Gastroesophageal sphincter (tissue), 4 donors: ENCODE data around the gene ITPR2. TPM values are rescaled to one million over a fixed set of nuclear protein-coding genes. Genes with fewer than 3 reads are reported as not detected.

Experiments used
- ATAC-seq: fragments of 150-250 bp; one replicate; pipeline ENCODE4 v1.9.1; 2016; ENCODE audit warnings: mild to moderate bottlenecking, moderate library complexity
- H3K27ac ChIP-seq, 4 donors: fragments of 200-600 bp; sonication (generic) in 3 of 4; 1 replicate in 3 of 4; 2 replicates in 1 of 4; pipeline ENCODE4 v1.5.1; 2016 to 2019
- H3K27me3 ChIP-seq: fragments of 200-600 bp; sonication (generic); one replicate; pipeline ENCODE4 v1.5.1; 2019
- H3K36me3 ChIP-seq, 2 donors: fragments of 200-600 bp; sonication (generic); one replicate each; pipeline ENCODE4 v1.5.1; 2019; ENCODE audit warnings: control low read depth in 1 of 2
- H3K4me1 ChIP-seq, 3 donors: fragments of 200-600 bp; sonication (generic); 1 replicate in 2 of 3; 2 replicates in 1 of 3; pipeline ENCODE4 v1.5.1; 2016 to 2019; ENCODE audit warnings: control low read depth in 2 of 3
- H3K4me3 ChIP-seq, 2 donors: fragments of 200-600 bp; sonication (generic); one replicate each; pipeline ENCODE4 v1.5.1; 2019; ENCODE audit warnings: mild to moderate bottlenecking in 1 of 2, moderate library complexity in 1 of 2
- H3K9me3 ChIP-seq, 3 donors: fragments of 200-600 bp; sonication (generic); one replicate each; pipeline ENCODE4 v1.5.1; 2017 to 2019; ENCODE audit warnings: control low read depth in 2 of 3
- EP300 ChIP-seq: sonication (generic); formaldehyde crosslinking; IDR thresholded peaks from one replicate; pipeline ENCODE4 v1.6.1; 2017; ENCODE audit warnings: antibody characterized with exemption, mild to moderate bottlenecking
- POLR2A ChIP-seq, 2 donors: fragments of 450-650 bp; IDR thresholded peaks; one replicate each; pipeline ENCODE4 v1.6.1; 2017; ENCODE audit warnings: antibody characterized with exemption in 2 of 2, mild to moderate bottlenecking in 2 of 2, moderate library complexity in 1 of 2
- POLR2AphosphoS5 ChIP-seq: sonication (generic); formaldehyde crosslinking; IDR thresholded peaks from one replicate; pipeline ENCODE4 v1.6.1; 2017; ENCODE audit warnings: antibody characterized with exemption
- WGBS, 2 donors: methylation state at CpG; one replicate each; pipeline ENCODE4 v1.1.5; 2018; ENCODE audit warnings: low coverage in 1 of 2; 5-methylcytosine and 5-hydroxymethylcytosine counted together
- total RNA-seq, 4 donors: library from RNA; depleted of rRNA; stranded (reverse); fragments of >200 nt; gene quantifications; one replicate each; pipeline ENCODE4 v1.1.0, GENCODE V29; 2016
- TF ChIP-seq, protein P1 (sequence below), 4 experiments: fragments of 200-600 bp in 2 of 4; fragments of 450-650 bp in 2 of 4; sonication (generic) in 1 of 4; IDR thresholded peaks; one replicate each; pipeline ENCODE4 v1.5.1; 2017 to 2019; ENCODE audit warnings: antibody characterized with exemption in 4 of 4, mild to moderate bottlenecking in 2 of 4, moderate library complexity in 2 of 4

Gene ITPR2
- total RNA-seq, 4 donors from 2014 or later, result 30.8 to 63.0 (median 44.4) TPM

DNA sequence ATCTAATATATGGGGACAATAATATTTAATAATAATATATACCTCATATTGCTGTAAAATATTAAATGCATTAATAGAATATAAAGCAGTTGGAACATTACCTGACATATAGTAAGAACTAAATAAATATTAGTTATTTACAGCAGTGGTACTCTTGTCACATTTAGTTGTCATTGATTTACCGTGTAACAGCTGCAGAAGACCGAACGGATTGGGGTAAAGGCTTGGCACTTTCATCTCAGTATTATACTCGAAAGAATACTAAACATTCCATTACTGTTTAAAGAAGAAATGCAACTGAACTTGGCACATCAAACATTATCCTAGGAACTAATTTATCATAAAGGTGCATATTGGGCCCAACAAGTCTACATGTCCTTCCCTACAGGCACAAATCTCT, 61.1 kb downstream of the ITPR2 start:
- no peak for TF ChIP-seq POLR2A (IDR thresholded peaks at IDR 0.05)
- TF ChIP-seq, protein P1, sequence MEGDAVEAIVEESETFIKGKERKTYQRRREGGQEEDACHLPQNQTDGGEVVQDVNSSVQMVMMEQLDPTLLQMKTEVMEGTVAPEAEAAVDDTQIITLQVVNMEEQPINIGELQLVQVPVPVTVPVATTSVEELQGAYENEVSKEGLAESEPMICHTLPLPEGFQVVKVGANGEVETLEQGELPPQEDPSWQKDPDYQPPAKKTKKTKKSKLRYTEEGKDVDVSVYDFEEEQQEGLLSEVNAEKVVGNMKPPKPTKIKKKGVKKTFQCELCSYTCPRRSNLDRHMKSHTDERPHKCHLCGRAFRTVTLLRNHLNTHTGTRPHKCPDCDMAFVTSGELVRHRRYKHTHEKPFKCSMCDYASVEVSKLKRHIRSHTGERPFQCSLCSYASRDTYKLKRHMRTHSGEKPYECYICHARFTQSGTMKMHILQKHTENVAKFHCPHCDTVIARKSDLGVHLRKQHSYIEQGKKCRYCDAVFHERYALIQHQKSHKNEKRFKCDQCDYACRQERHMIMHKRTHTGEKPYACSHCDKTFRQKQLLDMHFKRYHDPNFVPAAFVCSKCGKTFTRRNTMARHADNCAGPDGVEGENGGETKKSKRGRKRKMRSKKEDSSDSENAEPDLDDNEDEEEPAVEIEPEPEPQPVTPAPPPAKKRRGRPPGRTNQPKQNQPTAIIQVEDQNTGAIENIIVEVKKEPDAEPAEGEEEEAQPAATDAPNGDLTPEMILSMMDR (IDR thresholded peaks at IDR 0.05), result no peak
- WGBS, 2 donors, result 82 to 90% methylated on average over 4 of the region's 4 CpGs
- no peak for ATAC-seq
- Histone ChIP-seq H3K27me3 (no peaks in the 10 kb centered on the region), H3K36me3 (no peaks in the 10 kb centered on the region), H3K9me3 (peaks cover 0 to 10% (median 0%) of the 10 kb centered on the region in 3 donors), H3K4me1 (no peaks in the 10 kb centered on the region), H3K4me3 (no peak overlapping the region), H3K27ac (no peak overlapping the region)

DNA sequence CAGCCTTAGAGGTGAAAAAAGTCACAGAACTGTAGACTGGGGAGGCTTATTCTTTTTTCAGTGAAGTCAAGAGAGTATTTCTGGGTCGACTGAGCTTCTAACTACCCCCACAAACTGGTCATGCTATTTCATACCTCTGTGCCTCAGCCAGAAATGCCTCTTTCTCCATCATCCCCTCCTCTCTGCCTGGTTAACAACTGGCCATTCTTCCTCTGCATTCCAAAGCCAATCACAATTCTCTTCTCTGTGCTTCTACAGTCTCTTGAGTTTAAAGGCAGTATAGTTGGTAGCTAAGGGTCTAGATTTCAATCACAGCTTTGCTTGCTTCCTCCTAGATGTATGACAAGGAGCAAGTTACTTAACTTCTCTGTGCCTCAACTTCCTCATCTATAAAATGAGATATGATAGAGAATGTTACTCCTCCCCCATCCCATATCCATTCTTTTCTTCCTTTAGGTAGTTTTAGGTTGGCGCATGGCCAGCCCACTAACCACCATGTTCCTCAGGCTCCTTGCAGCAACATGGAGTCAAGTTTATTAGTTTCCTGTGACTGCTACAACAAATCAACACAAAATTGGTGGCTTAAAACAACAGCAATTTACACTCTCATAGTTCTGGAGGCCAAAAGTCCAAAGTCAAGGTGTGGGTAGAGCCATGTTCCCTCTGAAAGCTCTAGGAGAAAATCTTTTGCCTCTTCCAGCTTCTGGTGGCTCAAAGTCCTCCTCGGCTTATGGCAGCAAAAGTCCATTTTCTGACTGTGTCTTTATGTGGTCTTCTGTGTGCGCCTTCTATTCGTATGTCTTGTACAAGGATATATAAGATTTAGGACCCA, 62.5 kb downstream of the ITPR2 start:
- no peaks in the 10 kb centered on the region for H3K9me3 ChIP-seq
- TF ChIP-seq POLR2AphosphoS5 (no peak), EP300 (no peak), POLR2A (IDR thresholded peaks at IDR 0.05) (no peak)
- TF ChIP-seq, protein P1 (IDR thresholded peaks at IDR 0.05), result no peak
- 84 to 89% methylated on average over 5 of the region's 5 CpGs for WGBS, 2 donors

GRCh38 chr12:26769611-26770010, 63.4 kb downstream of the ITPR2 start:
- no peaks in the 10 kb centered on the region for H3K4me1 ChIP-seq
- 18 to 25% methylated on average over 3 of the region's 3 CpGs for WGBS, 2 donors
- no peak for TF ChIP-seq POLR2A (IDR thresholded peaks at IDR 0.05)
- no peak for TF ChIP-seq POLR2AphosphoS5
- TF ChIP-seq, protein P1 (IDR thresholded peaks at IDR 0.05), result no peak
- TF ChIP-seq EP300, result no peak

More for the DNA sequence above, 62.5 kb downstream of the ITPR2 start:
- no peaks in the 10 kb centered on the region for H3K36me3 ChIP-seq
- no peaks in the 10 kb centered on the region for H3K4me1 ChIP-seq
- H3K4me3 ChIP-seq, result no peak overlapping the region
- ATAC-seq, result no peak
- H3K27me3 ChIP-seq, result no peaks in the 10 kb centered on the region
- H3K27ac ChIP-seq, result no peak overlapping the region

GRCh38 chr12:26768611-26769603, 64.1 kb downstream of the ITPR2 start:
- Histone ChIP-seq H3K9me3 (no peaks in the 10 kb centered on the region), H3K4me1 (no peaks in the 10 kb centered on the region), H3K27ac (no peak overlapping the region), H3K4me3 (no peak overlapping the region), H3K27me3 (no peaks in the 10 kb centered on the region), H3K36me3 (no peaks in the 10 kb centered on the region)
- no peak for ATAC-seq
- WGBS, 2 donors, result 94 to 100% methylated on average over 1 of the region's 1 CpG
- no peak for TF ChIP-seq POLR2A (IDR thresholded peaks at IDR 0.05)
- TF ChIP-seq EP300, result no peak
- no peak for TF ChIP-seq POLR2AphosphoS5
- TF ChIP-seq, protein P1 (IDR thresholded peaks at IDR 0.05), result no peak

More at GRCh38 chr12:26769611-26770010, 63.4 kb downstream of the ITPR2 start:
- Histone ChIP-seq H3K4me3 (no peak overlapping the region), H3K27me3 (no peaks in the 10 kb centered on the region), H3K36me3 (no peaks in the 10 kb centered on the region), H3K27ac (no peak overlapping the region), H3K9me3 (no peaks in the 10 kb centered on the region)
- no peak for ATAC-seq
